ENCODE results near the gene NARS2.

The NARS2 gene

GRCh38 chr11:78424334-78425270 lies 150.1 kb downstream of the NARS2 start:
- peak overlapping the region; percentile 4; the same call in 1 of the 2 replicates for H3K4me3 ChIP-seq (ENCODE audit: low read depth, low read length)
- no peaks in the 10 kb centered on the region for H3K36me3 ChIP-seq
- no peaks in the 10 kb centered on the region for H3K9me3 ChIP-seq
- peak; percentile 57 for DNase-seq
- peaks cover 62% of the 10 kb centered on the region for H3K4me1 ChIP-seq
- TF ChIP-seq CTCF (IDR thresholded peaks at IDR 0.05; ENCODE audit: low read depth, low read length), result no peak
- no peaks in the 10 kb centered on the region for H3K27me3 ChIP-seq

- H3K36me3 ChIP-seq, result no peaks in the 10 kb centered on the region
- no peaks in the 10 kb centered on the region for H3K27me3 ChIP-seq
- H3K4me3 ChIP-seq (ENCODE audit: low read depth, low read length), result no peak overlapping the region
- H3K9me3 ChIP-seq, result no peaks in the 10 kb centered on the region
- no peak for DNase-seq
- peaks cover 68% of the 10 kb centered on the region for H3K4me1 ChIP-seq
- TF ChIP-seq CTCF (IDR thresholded peaks at IDR 0.05; ENCODE audit: low read depth, low read length), result no peak
Measured at GRCh38 chr11:78423241-78423640, 151.4 kb downstream of the NARS2 start.

- peak; percentile 88 for DNase-seq
- Histone ChIP-seq H3K27me3 (no peaks in the 10 kb centered on the region), H3K4me3 (ENCODE audit: low read depth, low read length) (peak overlapping the region; percentile 40), H3K36me3 (no peaks in the 10 kb centered on the region), H3K4me1 (peaks cover 47% of the 10 kb centered on the region), H3K9me3 (no peaks in the 10 kb centered on the region)
- no peak for TF ChIP-seq CTCF (IDR thresholded peaks at IDR 0.05; ENCODE audit: low read depth, low read length)
Measured at GRCh38 chr11:78420796-78421209, 153.9 kb downstream of the NARS2 start.

- peak; percentile 80 for TF ChIP-seq CTCF (IDR thresholded peaks at IDR 0.05; ENCODE audit: low read depth, low read length)
- no peaks in the 10 kb centered on the region for H3K9me3 ChIP-seq
- peaks cover 42% of the 10 kb centered on the region for H3K4me1 ChIP-seq
- DNase-seq, result peak; percentile 74
- H3K36me3 ChIP-seq, result no peaks in the 10 kb centered on the region
- peak overlapping the region; percentile 40 for H3K4me3 ChIP-seq (ENCODE audit: low read depth, low read length)
- no peaks in the 10 kb centered on the region for H3K27me3 ChIP-seq
Measured at GRCh38 chr11:78420255-78420764, 154.4 kb downstream of the NARS2 start.

GRCh38 chr11:78419327-78419726 lies 155.3 kb downstream of the NARS2 start:
- H3K4me1 ChIP-seq, result peaks cover 37% of the 10 kb centered on the region
- H3K36me3 ChIP-seq, result no peaks in the 10 kb centered on the region
- no peak for DNase-seq
- H3K27me3 ChIP-seq, result no peaks in the 10 kb centered on the region
- TF ChIP-seq CTCF (IDR thresholded peaks at IDR 0.05; ENCODE audit: low read depth, low read length), result no peak
- H3K4me3 ChIP-seq (ENCODE audit: low read depth, low read length), result no peak overlapping the region
- no peaks in the 10 kb centered on the region for H3K9me3 ChIP-seq

All from BE2C (cell line).